C4-2B (cell line): Measurements from ENCODE around the gene DENND2D.

Experiments used
- H3K27ac ChIP-seq: fragments of 450-650 bp; 2 replicates; pipeline ENCODE4 v1.5.1; 2017
- CTCF ChIP-seq: fragments of 450-650 bp; conservative IDR thresholded peaks from 2 replicates; pipeline ENCODE4 v1.5.1; 2017; ENCODE audit warnings: mild to moderate bottlenecking
- ZFX ChIP-seq: fragments of 450-650 bp; IDR thresholded peaks from 2 replicates; pipeline ENCODE4 v1.6.1; 2017

The DENND2D gene

DNA sequence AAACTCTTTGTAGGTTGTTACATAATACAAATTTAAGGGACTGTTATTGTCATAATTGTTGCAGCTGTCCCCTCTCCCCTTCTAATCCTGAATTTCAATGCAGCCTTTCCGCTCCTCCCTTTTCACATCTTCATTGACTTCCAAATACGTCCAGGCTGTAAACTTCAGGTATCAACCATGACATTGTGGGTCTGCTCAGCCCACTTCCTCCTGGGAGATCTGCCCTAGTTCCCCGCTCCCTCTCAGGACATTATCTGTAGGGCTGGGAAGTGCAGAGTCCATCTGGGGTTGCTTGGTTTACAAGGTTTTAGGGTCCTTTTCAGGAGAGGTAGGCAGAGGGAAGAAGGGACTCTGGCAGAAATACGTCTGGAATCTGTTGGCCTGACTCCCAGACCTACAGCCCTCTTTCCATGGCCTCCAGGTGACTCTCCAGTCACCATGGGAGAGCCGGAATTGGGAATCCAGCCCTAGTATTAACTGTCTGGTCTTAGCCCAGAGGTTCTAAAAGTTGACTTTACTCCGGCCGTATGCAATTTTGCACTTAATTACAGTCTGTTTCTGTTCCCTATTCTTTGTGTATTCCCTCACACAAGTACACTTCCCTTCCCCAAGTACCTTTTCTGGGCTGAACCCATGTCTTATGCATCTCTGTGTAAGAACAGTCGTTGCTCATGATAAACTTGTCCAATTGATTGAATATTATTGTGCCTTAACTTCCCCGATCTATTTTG is 4.7 kb upstream of the DENND2D start:
- no peak for TF ChIP-seq CTCF
- TF ChIP-seq ZFX, result no peak
- H3K27ac ChIP-seq, result no peak overlapping the region; the same call in 1 of the 2 replicates

- TF ChIP-seq CTCF (no peak), ZFX (no peak)
- peak overlapping the region; percentile 67 for H3K27ac ChIP-seq
These were observed 3.9 kb upstream of the DENND2D start for GRCh38 chr1:111204201-111204982.

DNA sequence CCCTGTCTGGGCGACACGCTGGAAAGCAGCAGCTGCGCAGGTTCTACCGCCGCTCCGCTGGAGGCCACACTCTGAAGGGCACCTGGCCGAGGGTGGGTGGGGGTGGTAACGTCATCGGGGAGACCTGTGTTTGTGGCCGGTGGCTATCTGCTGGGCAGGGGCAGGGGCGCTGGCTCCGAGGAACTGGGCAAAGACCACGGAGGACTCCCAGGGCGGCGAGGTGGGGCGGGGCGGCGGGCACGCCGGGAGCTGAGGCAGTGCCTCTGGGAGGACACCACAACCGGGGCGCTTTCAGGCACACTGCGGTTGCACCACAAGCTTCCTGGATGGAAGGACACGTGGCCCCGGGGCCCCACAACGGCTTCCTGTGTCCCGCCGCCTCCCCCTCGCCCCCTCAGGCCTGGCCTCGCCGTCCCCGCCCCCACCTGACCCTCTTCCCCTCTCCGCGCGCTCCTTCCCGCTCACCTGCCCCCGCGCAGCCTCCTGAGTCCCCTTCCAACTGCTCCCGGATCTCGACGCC is 3.3 kb upstream of the DENND2D start:
- peak overlapping the region; percentile 67 for H3K27ac ChIP-seq
- no peak for TF ChIP-seq CTCF

- peak overlapping the region; percentile 67 for H3K27ac ChIP-seq
- no peak for TF ChIP-seq ZFX
These were observed 2.5 kb upstream of the DENND2D start for GRCh38 chr1:111202707-111203623.

- TF ChIP-seq ZFX (no peak), CTCF (no peak)
- H3K27ac ChIP-seq, result peak overlapping the region; percentile 67
These were observed 1.9 kb upstream of the DENND2D start for GRCh38 chr1:111202366-111202706.

DNA sequence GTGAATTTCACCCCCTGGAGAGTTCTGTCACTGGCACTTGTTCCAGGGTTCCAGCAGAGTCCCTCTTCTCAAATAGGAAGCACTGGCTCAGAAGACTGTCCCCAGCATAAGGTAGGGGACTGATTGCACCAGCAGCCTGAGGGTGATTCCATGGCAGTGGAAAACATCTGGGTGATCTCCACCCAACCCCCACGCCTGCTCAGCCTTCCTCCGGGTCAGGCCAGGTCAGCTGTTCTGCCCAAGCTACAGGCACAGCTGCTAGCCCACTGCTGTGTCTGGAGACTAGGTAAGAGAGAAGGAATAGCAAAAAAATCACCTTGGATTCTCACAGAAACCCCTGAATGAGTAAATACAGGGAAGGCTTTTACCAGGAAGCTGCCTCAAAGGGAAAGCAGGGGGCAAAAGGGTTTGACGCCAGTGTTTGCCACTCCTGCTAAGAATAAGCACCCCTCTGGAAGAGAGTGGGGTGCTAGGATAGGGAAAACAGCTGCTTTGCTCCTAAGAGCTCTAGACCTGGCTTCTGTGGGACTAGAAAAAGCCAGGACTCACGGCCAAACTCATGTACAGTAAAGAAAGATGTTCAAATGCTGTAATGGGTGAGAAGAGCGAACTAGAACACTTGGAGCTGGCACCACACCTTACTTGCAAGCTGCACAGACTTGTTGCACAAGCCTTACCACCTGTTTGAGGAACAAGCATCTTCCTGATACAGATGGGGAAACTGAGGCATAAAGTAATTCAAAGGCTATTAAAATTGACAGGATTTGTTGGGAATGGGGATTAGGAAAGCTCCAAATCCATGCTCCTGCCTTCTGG is 1.0 kb upstream of the DENND2D start:
- H3K27ac ChIP-seq, result no peak overlapping the region

More for the DNA sequence above, 1.0 kb upstream of the DENND2D start:
- TF ChIP-seq ZFX (no peak), CTCF (no peak)
